AG20443 (cell line): Measurements from ENCODE around the gene PRUNE2.

ENCODE experiments used
- DNase-seq: peaks from one replicate; pipeline ENCODE4 v3.0.0; 2012; ENCODE audit warnings: low spot score, mixed read lengths

The PRUNE2 gene

GRCh38 chr9:76898786-76899185 lies 7.1 kb downstream of the PRUNE2 start:
- DNase-seq = no peak

- no peak for DNase-seq
These were observed 7.9 kb downstream of the PRUNE2 start for GRCh38 chr9:76897804-76898525.

- no peak for DNase-seq
These were observed 9.9 kb downstream of the PRUNE2 start for GRCh38 chr9:76896035-76896434.

GRCh38 chr9:76895186-76895585 lies 10.7 kb downstream of the PRUNE2 start:
- DNase-seq = peak; percentile 14

GRCh38 chr9:76894198-76894597 lies 11.7 kb downstream of the PRUNE2 start:
- no peak for DNase-seq

- DNase-seq = peak; percentile 57
These were observed 12.4 kb downstream of the PRUNE2 start for GRCh38 chr9:76893395-76893932.

GRCh38 chr9:76891874-76892273 lies 14.0 kb downstream of the PRUNE2 start:
- DNase-seq = no peak

- no peak for DNase-seq
These were observed 14.6 kb downstream of the PRUNE2 start for GRCh38 chr9:76891279-76891678.

- peak; percentile 16 for DNase-seq
These were observed 18.0 kb downstream of the PRUNE2 start for GRCh38 chr9:76887951-76888350.

- DNase-seq = peak; percentile 59
These were observed 18.7 kb downstream of the PRUNE2 start for GRCh38 chr9:76887003-76887821.

GRCh38 chr9:76886318-76886717 lies 19.6 kb downstream of the PRUNE2 start:
- DNase-seq = no peak

GRCh38 chr9:76884823-76885222 lies 21.1 kb downstream of the PRUNE2 start:
- DNase-seq = no peak

GRCh38 chr9:76883341-76883855 lies 22.5 kb downstream of the PRUNE2 start:
- no peak for DNase-seq

GRCh38 chr9:76882686-76883085 lies 23.2 kb downstream of the PRUNE2 start:
- no peak for DNase-seq

GRCh38 chr9:76880210-76880609 lies 25.7 kb downstream of the PRUNE2 start:
- no peak for DNase-seq

GRCh38 chr9:76878933-76879332 lies 27.0 kb downstream of the PRUNE2 start:
- DNase-seq = no peak

- DNase-seq = no peak
These were observed 28.0 kb downstream of the PRUNE2 start for GRCh38 chr9:76877961-76878360.

- DNase-seq = peak; percentile 40
These were observed 29.8 kb downstream of the PRUNE2 start for GRCh38 chr9:76876098-76876497.

- DNase-seq = no peak
These were observed 32.1 kb downstream of the PRUNE2 start for GRCh38 chr9:76873821-76874220.

GRCh38 chr9:76873056-76873792 lies 32.7 kb downstream of the PRUNE2 start:
- DNase-seq = peak; percentile 30

- DNase-seq = no peak
These were observed 37.0 kb downstream of the PRUNE2 start for GRCh38 chr9:76868897-76869296.

GRCh38 chr9:76866689-76867088 lies 39.2 kb downstream of the PRUNE2 start:
- peak; percentile 93 for DNase-seq
